Heart left ventricle (tissue), 13 donors: ENCODE results near the gene TTC22.

Source experiments
- CTCF ChIP-seq, 12 donors: fragments of 200-600 bp; sonication (generic) in 4 of 12; IDR thresholded peaks; one replicate each; pipeline versions ENCODE4 v1.5.0 to v1.8.0; 2018 to 2022; ENCODE audit warnings: antibody characterized with exemption in 12 of 12, mild to moderate bottlenecking in 5 of 12
- POLR2A ChIP-seq, 2 donors: fragments of 450-650 bp; IDR thresholded peaks; one replicate each; pipeline ENCODE4 v1.6.1; 2017; ENCODE audit warnings: antibody characterized with exemption in 2 of 2, mild to moderate bottlenecking in 2 of 2, moderate library complexity in 2 of 2
- donor health status: ischemic (EF 13 %, LVEDD 7.1; RV severe dilation, severe dysfunction).
- donor health status: DM: no; HTN: yes; CAD: no.
- donor health status: DM: no; HTN: no; CAD: no.
- donor health status: ischemic (EF 25% LVEDD 6.9; RV normal size, moderate dysfunction).
- donor health status: ischemic (EF 25% LVEDD 5.7; RV mildly dilated, moderate dysfunction).
- donor health status: ischemic (EF 35%, LVEDD 5.7; RV mildly dilated, moderate dysfunction).
- donor health status: nonischemic (EF 11% LVEDD 7.7; RV severe dilation, severe dysfunction).
- donor health status: DM: yes; HTN: yes; CAD: no.
- donor health status: PGD.
- donor health status: ischemic (EF 29% LVEDD 5.4; RV normal size, mild dysfunction).
- donor health status: nonischemic (EF 23%, LVEDD 6.1; RV moderate dilation, normal function).

- TF ChIP-seq POLR2A (IDR thresholded peaks at IDR 0.05), result no peak
- TF ChIP-seq CTCF (IDR thresholded peaks at IDR 0.05), result no peak
Measured at GRCh38 chr1:54794451-54795355, 6.4 kb downstream of the TTC22 start.
